ENCODE results near the gene WDR20.
"Not testable (repeated sequence)": the region's sequence is repeated elsewhere in the genome, so short reads cannot be mapped to it uniquely, and the experiment has no call there.

The WDR20 gene

GRCh38 chr14:102116361-102117180 lies 23.1 kb upstream of the WDR20 start:
- DNase-seq (ENCODE audit: low spot score in 2 of 2) = no peak
- Histone ChIP-seq H3K4me1 (no peaks in the 10 kb centered on the region), H3K27me3 (ENCODE audit: low read depth) (no peaks in the 10 kb centered on the region), H3K36me3 (replicated peaks) (no peaks in the 10 kb centered on the region), H3K9me3 (peaks cover 4% of the 10 kb centered on the region; the same call in 1 of the 2 replicates), H3K4me3 (no peak overlapping the region)
- in situ Hi-C loops (cut with MboI; ENCODE audit: low sequenced_read_pairs) = no loop called here

- Histone ChIP-seq H3K4me1 (no peaks in the 10 kb centered on the region), H3K36me3 (replicated peaks) (no peaks in the 10 kb centered on the region), H3K27me3 (ENCODE audit: low read depth) (no peaks in the 10 kb centered on the region), H3K4me3 (no peak overlapping the region), H3K9me3 (peaks cover 4% of the 10 kb centered on the region; the same call in 1 of the 2 replicates)
- in situ Hi-C loops (cut with MboI; ENCODE audit: low sequenced_read_pairs) = no loop called here
- no peak for DNase-seq (ENCODE audit: low spot score in 2 of 2)
Observed at GRCh38 chr14:102117852-102118251, 21.8 kb upstream of the WDR20 start.

GRCh38 chr14:102120888-102121287 lies 18.8 kb upstream of the WDR20 start:
- Histone ChIP-seq H3K9me3 (peaks cover 4% of the 10 kb centered on the region; the same call in 1 of the 2 replicates), H3K4me3 (no peak overlapping the region), H3K4me1 (peaks cover 9% of the 10 kb centered on the region), H3K27me3 (ENCODE audit: low read depth) (no peaks in the 10 kb centered on the region), H3K36me3 (replicated peaks) (no peaks in the 10 kb centered on the region)
- DNase-seq (ENCODE audit: low spot score in 2 of 2) = no peak
- in situ Hi-C loops (cut with MboI; ENCODE audit: low sequenced_read_pairs) = no loop called here

- H3K27me3 ChIP-seq (ENCODE audit: low read depth) = no peaks in the 10 kb centered on the region
- in situ Hi-C loops (cut with MboI; ENCODE audit: low sequenced_read_pairs) = no loop called here
- H3K36me3 ChIP-seq (replicated peaks) = no peaks in the 10 kb centered on the region
- no peak overlapping the region for H3K4me3 ChIP-seq
- peaks cover 4% of the 10 kb centered on the region; the same call in 1 of the 2 replicates for H3K9me3 ChIP-seq
- DNase-seq (ENCODE audit: low spot score in 2 of 2) = no peak
- peaks cover 9% of the 10 kb centered on the region for H3K4me1 ChIP-seq
Observed at GRCh38 chr14:102121567-102121966, 18.1 kb upstream of the WDR20 start.

GRCh38 chr14:102124419-102124818 lies 15.3 kb upstream of the WDR20 start:
- H3K36me3 ChIP-seq (replicated peaks) = no peaks in the 10 kb centered on the region
- H3K27me3 ChIP-seq (ENCODE audit: low read depth) = no peaks in the 10 kb centered on the region
- in situ Hi-C loops (cut with MboI; ENCODE audit: low sequenced_read_pairs) = no loop called here
- H3K9me3 ChIP-seq = no peaks in the 10 kb centered on the region
- H3K4me1 ChIP-seq = peaks cover 9% of the 10 kb centered on the region
- H3K4me3 ChIP-seq = no peak overlapping the region
- no peak for DNase-seq (ENCODE audit: low spot score in 2 of 2)

GRCh38 chr14:102125546-102125945 lies 14.2 kb upstream of the WDR20 start:
- in situ Hi-C loops (cut with MboI; ENCODE audit: low sequenced_read_pairs) = loop anchor here (25.0 kb wide), 1 partner anchor 187 kb away; the partner anchor contains the start of genes MOK and ZNF839
- Histone ChIP-seq H3K9me3 (no peaks in the 10 kb centered on the region), H3K27me3 (ENCODE audit: low read depth) (no peaks in the 10 kb centered on the region), H3K36me3 (replicated peaks) (0 out of 2 replicates have a peak, but pooled peaks cover 3% of the 10 kb centered on the region), H3K4me1 (peaks cover 9% of the 10 kb centered on the region), H3K4me3 (no peak overlapping the region)
- peak in 1 of 2 experiments; percentile 26 for DNase-seq (ENCODE audit: low spot score in 2 of 2)

GRCh38 chr14:102126807-102127455 lies 12.8 kb upstream of the WDR20 start:
- no peak for DNase-seq (ENCODE audit: low spot score in 2 of 2)
- Histone ChIP-seq H3K4me1 (peaks cover 9% of the 10 kb centered on the region), H3K36me3 (replicated peaks) (0 out of 2 replicates have a peak, but pooled peaks cover 3% of the 10 kb centered on the region), H3K27me3 (ENCODE audit: low read depth) (no peaks in the 10 kb centered on the region), H3K4me3 (no peak overlapping the region), H3K9me3 (no peaks in the 10 kb centered on the region)
- in situ Hi-C loops (cut with MboI; ENCODE audit: low sequenced_read_pairs) = loop anchor here (25.0 kb wide), 1 partner anchor 185 kb away; the partner anchor contains the start of genes MOK and ZNF839

GRCh38 chr14:102131741-102132140 lies 8.0 kb upstream of the WDR20 start:
- Histone ChIP-seq H3K4me1 (no peaks in the 10 kb centered on the region), H3K36me3 (replicated peaks) (peaks cover 3% of the 10 kb centered on the region; the same call in 1 of the 2 replicates), H3K4me3 (no peak overlapping the region), H3K27me3 (ENCODE audit: low read depth) (no peaks in the 10 kb centered on the region), H3K9me3 (no peaks in the 10 kb centered on the region)
- in situ Hi-C loops (cut with MboI; ENCODE audit: low sequenced_read_pairs) = loop anchor here (25.0 kb wide), 1 partner anchor 181 kb away; the partner anchor contains the start of genes MOK and ZNF839
- DNase-seq (ENCODE audit: low spot score in 2 of 2) = no peak

- not testable (repeated sequence) for H3K27me3 ChIP-seq (ENCODE audit: low read depth); DNase-seq (ENCODE audit: low spot score in 2 of 2); H3K4me3 ChIP-seq; H3K9me3 ChIP-seq; H3K4me1 ChIP-seq; H3K36me3 ChIP-seq (replicated peaks)
- in situ Hi-C loops (cut with MboI; ENCODE audit: low sequenced_read_pairs) = loop anchor here (25.0 kb wide), 1 partner anchor 178 kb away; the partner anchor contains the start of genes MOK and ZNF839
Observed at GRCh38 chr14:102134021-102134420, 5.7 kb upstream of the WDR20 start.

GRCh38 chr14:102134719-102135118 lies 5.0 kb upstream of the WDR20 start:
- DNase-seq (ENCODE audit: low spot score in 2 of 2); H3K27me3 ChIP-seq (ENCODE audit: low read depth); H3K4me3 ChIP-seq; H3K4me1 ChIP-seq; H3K36me3 ChIP-seq (replicated peaks); H3K9me3 ChIP-seq: not testable (repeated sequence)
- in situ Hi-C loops (cut with MboI; ENCODE audit: low sequenced_read_pairs) = loop anchor here (25.0 kb wide), 1 partner anchor 178 kb away; the partner anchor contains the start of genes MOK and ZNF839

GRCh38 chr14:102135456-102135855 lies 4.2 kb upstream of the WDR20 start:
- not testable (repeated sequence) for H3K4me3 ChIP-seq; H3K27me3 ChIP-seq (ENCODE audit: low read depth); DNase-seq (ENCODE audit: low spot score in 2 of 2); H3K9me3 ChIP-seq; H3K36me3 ChIP-seq (replicated peaks); H3K4me1 ChIP-seq
- in situ Hi-C loops (cut with MboI; ENCODE audit: low sequenced_read_pairs) = loop anchor here (25.0 kb wide), 1 partner anchor 177 kb away; the partner anchor contains the start of genes MOK and ZNF839

- Histone ChIP-seq H3K4me3 (peak overlapping the region; percentile 96), H3K4me1 (peaks cover 15% of the 10 kb centered on the region), H3K9me3 (no peaks in the 10 kb centered on the region)
Observed at GRCh38 chr14:102138535-102138934, 1.2 kb upstream of the WDR20 start.

GRCh38 chr14:102138961-102139285 lies 774 bp upstream of the WDR20 start:
- Histone ChIP-seq H3K4me1 (peaks cover 15% of the 10 kb centered on the region), H3K36me3 (replicated peaks) (peaks cover 3% of the 10 kb centered on the region; the same call in 1 of the 2 replicates), H3K4me3 (peak overlapping the region; percentile 96), H3K9me3 (no peaks in the 10 kb centered on the region), H3K27me3 (ENCODE audit: low read depth) (no peaks in the 10 kb centered on the region)
- in situ Hi-C loops (cut with MboI; ENCODE audit: low sequenced_read_pairs) = loop anchor here (25.0 kb wide), 1 partner anchor 173 kb away; the partner anchor contains the start of genes MOK and ZNF839
- peak in 1 of 2 experiments; percentile 62 for DNase-seq (ENCODE audit: low spot score in 2 of 2)

More at GRCh38 chr14:102138535-102138934, 1.2 kb upstream of the WDR20 start:
- in situ Hi-C loops (cut with MboI; ENCODE audit: low sequenced_read_pairs) = loop anchor here (25.0 kb wide), 1 partner anchor 174 kb away; the partner anchor contains the start of genes MOK and ZNF839
- Histone ChIP-seq H3K27me3 (ENCODE audit: low read depth) (no peaks in the 10 kb centered on the region), H3K36me3 (replicated peaks) (peaks cover 3% of the 10 kb centered on the region; the same call in 1 of the 2 replicates)
- DNase-seq (ENCODE audit: low spot score in 2 of 2) = no peak
